NT2/D1 (cell line): ENCODE data around the gene HBQ1.
"Not testable (repeated sequence)": the region's sequence is repeated elsewhere in the genome, so short reads cannot be mapped to it uniquely, and the experiment has no call there.

Experiments
- DNase-seq: peaks from one replicate; pipeline ENCODE4 v3.0.0-alpha.2; 2011; ENCODE audit warnings: low read depth, low spot score
- H3K27me3 ChIP-seq: 2 replicates; pipeline ENCODE4 v1.6.0; 2011; ENCODE audit warnings: mild to moderate bottlenecking; ENCODE audit not compliant: insufficient read length, insufficient read depth
- H3K36me3 ChIP-seq: 2 replicates; pipeline ENCODE4 v1.6.1; 2011; ENCODE audit warnings: mild to moderate bottlenecking, low read length, mixed read lengths; ENCODE audit not compliant: insufficient read depth, insufficient read length
- H3K4me1 ChIP-seq: 2 replicates; pipeline ENCODE4 v1.5.1; 2011; ENCODE audit not compliant: insufficient read depth, insufficient read length
- H3K4me3 ChIP-seq: 2 replicates; pipeline ENCODE4 v1.5.1; 2011; ENCODE audit warnings: low read depth; ENCODE audit not compliant: insufficient read length
- H3K9ac ChIP-seq: 2 replicates; pipeline ENCODE4 v1.6.0; 2011; ENCODE audit warnings: low read depth; ENCODE audit not compliant: insufficient read length
- H3K9me3 ChIP-seq: 2 replicates; pipeline ENCODE4 v1.5.1; 2011; ENCODE audit warnings: mild to moderate bottlenecking, low read length; ENCODE audit not compliant: insufficient read depth
- SUZ12 ChIP-seq: IDR thresholded peaks from 2 replicates; pipeline ENCODE4 v1.6.1; 2011; ENCODE audit not compliant: insufficient read length, insufficient read depth; ENCODE audit errors: extremely low read depth
- YY1 ChIP-seq: IDR thresholded peaks from 2 replicates; pipeline ENCODE4 v1.6.1; 2011; ENCODE audit not compliant: insufficient read length, insufficient read depth
- ZNF274 ChIP-seq: IDR thresholded peaks from 2 replicates; pipeline ENCODE4 v1.6.1; 2011; ENCODE audit warnings: mild to moderate bottlenecking, low read depth, low read length

The HBQ1 gene

GRCh38 chr16:143047-143446, 37.2 kb upstream of the HBQ1 start:
- Histone ChIP-seq H3K27me3 (no peaks in the 10 kb centered on the region), H3K36me3 (no peaks in the 10 kb centered on the region), H3K4me1 (no peaks in the 10 kb centered on the region), H3K9ac (no peak overlapping the region), H3K9me3 (no peaks in the 10 kb centered on the region), H3K4me3 (no peak overlapping the region)
- no peak for TF ChIP-seq SUZ12
- TF ChIP-seq ZNF274 = no peak
- no peak for TF ChIP-seq YY1
- DNase-seq = no peak

GRCh38 chr16:143456-143855, 36.8 kb upstream of the HBQ1 start:
- no peak overlapping the region for H3K9ac ChIP-seq

GRCh38 chr16:144797-145252, 35.4 kb upstream of the HBQ1 start:
- Histone ChIP-seq H3K9me3 (no peaks in the 10 kb centered on the region), H3K9ac (no peak overlapping the region), H3K4me3 (no peak overlapping the region), H3K4me1 (peaks cover 9% of the 10 kb centered on the region), H3K27me3 (peaks cover 4% of the 10 kb centered on the region), H3K36me3 (no peaks in the 10 kb centered on the region)
- TF ChIP-seq SUZ12 (no peak), ZNF274 (no peak), YY1 (no peak)
- DNase-seq = no peak

More at GRCh38 chr16:143456-143855, 36.8 kb upstream of the HBQ1 start:
- TF ChIP-seq YY1 (no peak), ZNF274 (no peak), SUZ12 (no peak)
- Histone ChIP-seq H3K27me3 (peaks cover 2% of the 10 kb centered on the region), H3K4me3 (no peak overlapping the region), H3K36me3 (no peaks in the 10 kb centered on the region), H3K4me1 (no peaks in the 10 kb centered on the region), H3K9me3 (no peaks in the 10 kb centered on the region)
- no peak for DNase-seq

- H3K4me1 ChIP-seq = peaks cover 9% of the 10 kb centered on the region
- TF ChIP-seq YY1 = no peak
- no peak for TF ChIP-seq ZNF274
Observed at GRCh38 chr16:146646-147045, 33.6 kb upstream of the HBQ1 start.

GRCh38 chr16:149024-149660, 31.1 kb upstream of the HBQ1 start:
- TF ChIP-seq ZNF274 = no peak
- TF ChIP-seq YY1 = no peak
- no peak for TF ChIP-seq SUZ12
- Histone ChIP-seq H3K4me3 (no peak overlapping the region), H3K36me3 (no peaks in the 10 kb centered on the region), H3K4me1 (peaks cover 9% of the 10 kb centered on the region), H3K9me3 (no peaks in the 10 kb centered on the region), H3K27me3 (peaks cover 4% of the 10 kb centered on the region), H3K9ac (peak overlapping the region; percentile 16)
- DNase-seq = no peak

More at GRCh38 chr16:146646-147045, 33.6 kb upstream of the HBQ1 start:
- H3K9me3 ChIP-seq = no peaks in the 10 kb centered on the region
- no peak for DNase-seq
- H3K36me3 ChIP-seq = no peaks in the 10 kb centered on the region
- peaks cover 4% of the 10 kb centered on the region for H3K27me3 ChIP-seq
- no peak overlapping the region for H3K4me3 ChIP-seq
- no peak overlapping the region for H3K9ac ChIP-seq

GRCh38 chr16:152141-153128, 27.8 kb upstream of the HBQ1 start, which contains the start of gene HBZ:
Gene HBZ, plus strand, starts transcription at chr16:152644. Its CDS starts 266 bp downstream, at chr16:152910.
- Histone ChIP-seq H3K4me3 (no peak within 1 kb of the TSS), H3K36me3 (no peaks in the 10 kb centered on the region), H3K9me3 (no peaks in the 10 kb centered on the region), H3K4me1 (peaks cover 11% of the 10 kb centered on the region), H3K9ac (no peak within 1 kb of the TSS), H3K27me3 (peaks cover 33% of the 10 kb centered on the region)
- TF ChIP-seq SUZ12 (no peak), YY1 (no peak), ZNF274 (no peak)
- no peak for DNase-seq

GRCh38 chr16:153129-153521, 27.1 kb upstream of the HBQ1 start:
- DNase-seq, H3K9me3 ChIP-seq, H3K36me3 ChIP-seq, H3K9ac ChIP-seq, H3K4me3 ChIP-seq: not testable (repeated sequence)
- Histone ChIP-seq H3K27me3 (peaks cover 33% of the 10 kb centered on the region), H3K4me1 (peaks cover 11% of the 10 kb centered on the region)

- not testable (repeated sequence) for H3K4me1 ChIP-seq, H3K9ac ChIP-seq, DNase-seq, H3K9me3 ChIP-seq, H3K4me3 ChIP-seq, H3K36me3 ChIP-seq
- peaks cover 29% of the 10 kb centered on the region for H3K27me3 ChIP-seq
Observed at GRCh38 chr16:153550-154216, 26.6 kb upstream of the HBQ1 start.
